ENCODE results near the gene ASIC4.

The ASIC4 gene

DNA sequence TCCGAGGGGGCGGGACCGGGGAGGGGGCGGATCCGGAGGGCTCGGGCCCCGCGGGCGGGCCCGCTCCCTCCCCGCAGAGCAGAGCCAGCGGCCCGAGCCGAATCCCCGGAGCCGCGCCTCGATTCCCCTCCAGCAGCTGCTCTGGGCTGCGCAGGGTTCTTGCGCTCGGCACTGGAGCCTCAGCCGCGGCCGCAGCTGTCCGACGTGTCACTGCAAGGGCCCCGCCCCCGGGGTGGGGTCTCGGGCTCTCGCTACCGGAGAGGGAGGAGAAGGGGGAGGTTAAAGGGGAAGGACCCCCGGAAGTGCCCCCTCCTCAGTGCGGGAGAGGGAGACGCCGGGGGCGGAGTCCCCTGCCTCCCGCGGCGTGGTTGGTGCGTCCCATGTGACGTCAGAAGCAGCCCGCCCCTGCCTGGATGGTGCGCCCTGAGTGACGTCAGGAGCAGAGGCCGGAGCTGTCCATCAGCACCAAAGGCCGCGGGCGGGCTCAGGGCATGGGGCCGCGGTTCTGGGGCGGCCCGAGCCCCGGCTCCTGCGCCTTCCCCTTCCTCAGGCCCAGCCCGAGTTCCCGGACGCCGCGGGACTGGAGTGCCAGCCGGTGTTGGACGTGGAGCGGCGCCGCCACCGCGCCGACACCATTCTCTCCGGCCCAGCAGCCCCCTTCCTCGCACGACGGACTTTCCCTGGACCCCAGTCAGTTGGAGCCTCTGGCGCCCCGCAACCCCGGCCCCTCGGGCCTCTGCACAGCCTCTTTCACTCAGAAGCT is 29.5 kb downstream of the ASIC4 start, which contains the start of the genes CHPF and TMEM198:
CHPF (minus strand) TSS at position 214 of the 763 bp plus-strand sequence. CDS start 271 bp downstream, outside the sequence.
TMEM198 (plus strand) TSS at position 433 of the 763 bp plus-strand sequence. CDS start 700 bp downstream, outside the sequence.
- Mint-ChIP-seq H3K36me3 (ENCODE audit: low read depth) (peaks cover 6% of the 10 kb centered on the region), H3K27ac (no peak within 1 kb of the TSS), H3K4me1 (peaks cover 30% of the 10 kb centered on the region), H3K9me3 (no peaks in the 10 kb centered on the region), H3K4me3 (peak within 1 kb of the TSS; percentile 89), H3K27me3 (ENCODE audit: low read depth, poor library complexity) (peaks cover 49% of the 10 kb centered on the region)
- peak; percentile 98 for DNase-seq
- no peak for TF ChIP-seq CTCF (IDR thresholded peaks at IDR 0.05)

DNA sequence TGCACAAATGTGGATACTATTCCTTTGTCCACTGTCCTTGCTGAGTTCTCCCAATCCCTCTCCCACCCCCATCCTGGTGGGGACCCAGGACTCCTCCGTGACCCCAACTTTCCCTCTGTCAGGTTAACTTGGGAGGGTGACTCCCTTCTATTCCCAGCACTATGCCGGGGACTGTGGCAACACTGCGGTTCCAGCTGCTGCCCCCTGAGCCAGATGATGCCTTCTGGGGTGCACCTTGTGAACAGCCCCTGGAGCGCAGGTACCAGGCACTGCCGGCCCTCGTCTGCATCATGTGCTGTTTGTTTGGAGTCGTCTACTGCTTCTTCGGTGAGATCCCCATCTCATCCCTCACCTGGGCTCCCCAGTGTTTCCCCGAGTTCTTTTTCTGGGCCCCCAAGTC is 30.3 kb downstream of the ASIC4 start:
- no peak for DNase-seq
- no peak for TF ChIP-seq CTCF (IDR thresholded peaks at IDR 0.05)
- Mint-ChIP-seq H3K4me1 (peaks cover 22% of the 10 kb centered on the region), H3K27me3 (ENCODE audit: low read depth, poor library complexity) (peaks cover 57% of the 10 kb centered on the region), H3K9me3 (no peaks in the 10 kb centered on the region), H3K4me3 (peak overlapping the region; percentile 89), H3K36me3 (ENCODE audit: low read depth) (peaks cover 6% of the 10 kb centered on the region), H3K27ac (no peak overlapping the region)

- Mint-ChIP-seq H3K36me3 (ENCODE audit: low read depth) (peaks cover 6% of the 10 kb centered on the region), H3K27me3 (ENCODE audit: low read depth, poor library complexity) (peaks cover 66% of the 10 kb centered on the region), H3K27ac (no peak overlapping the region), H3K9me3 (no peaks in the 10 kb centered on the region), H3K4me1 (peaks cover 21% of the 10 kb centered on the region), H3K4me3 (peak overlapping the region; percentile 89)
- no peak for TF ChIP-seq CTCF (IDR thresholded peaks at IDR 0.05)
- DNase-seq: no peak
Observed at GRCh38 chr2:219545295-219545942, 31.1 kb downstream of the ASIC4 start.

- Mint-ChIP-seq H3K36me3 (ENCODE audit: low read depth) (peaks cover 3% of the 10 kb centered on the region), H3K27ac (no peak overlapping the region), H3K4me1 (peaks cover 24% of the 10 kb centered on the region), H3K27me3 (ENCODE audit: low read depth, poor library complexity) (peaks cover 71% of the 10 kb centered on the region), H3K4me3 (peak overlapping the region; percentile 11), H3K9me3 (no peaks in the 10 kb centered on the region)
- TF ChIP-seq CTCF (IDR thresholded peaks at IDR 0.05): no peak
- DNase-seq: no peak
Observed at GRCh38 chr2:219545943-219546352, 31.7 kb downstream of the ASIC4 start.

GRCh38 chr2:219547621-219548020 is 33.3 kb downstream of the ASIC4 start:
- Mint-ChIP-seq H3K36me3 (ENCODE audit: low read depth) (no peaks in the 10 kb centered on the region), H3K4me1 (peaks cover 26% of the 10 kb centered on the region), H3K4me3 (no peak overlapping the region), H3K27me3 (ENCODE audit: low read depth, poor library complexity) (peaks cover 76% of the 10 kb centered on the region), H3K9me3 (no peaks in the 10 kb centered on the region), H3K27ac (no peak overlapping the region)
- no peak for TF ChIP-seq CTCF (IDR thresholded peaks at IDR 0.05)
- DNase-seq: no peak
